ENCODE measurements around the gene SEC16B.

SEC16B gene

DNA sequence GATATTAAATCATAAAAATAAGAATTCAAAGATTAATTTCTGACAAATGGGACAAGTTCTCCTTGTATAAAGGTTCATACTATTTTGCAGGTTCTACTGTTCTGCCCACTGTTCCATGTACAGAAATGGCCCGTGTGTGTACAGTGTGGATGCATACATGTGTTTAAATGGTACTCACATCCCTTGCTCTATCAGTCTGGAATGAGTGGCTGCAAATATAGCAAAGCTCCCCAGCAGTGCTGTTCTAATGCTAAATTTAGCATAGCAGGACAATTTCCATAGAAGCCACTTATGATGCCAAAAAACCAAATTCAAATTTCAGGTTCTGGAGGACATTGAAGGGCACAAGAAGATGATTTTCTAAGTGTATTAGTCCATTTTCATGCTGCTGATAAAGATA, 9.4 kb upstream of the SEC16B start:
- no peak for DNase-seq (ENCODE audit: low read depth)

DNA sequence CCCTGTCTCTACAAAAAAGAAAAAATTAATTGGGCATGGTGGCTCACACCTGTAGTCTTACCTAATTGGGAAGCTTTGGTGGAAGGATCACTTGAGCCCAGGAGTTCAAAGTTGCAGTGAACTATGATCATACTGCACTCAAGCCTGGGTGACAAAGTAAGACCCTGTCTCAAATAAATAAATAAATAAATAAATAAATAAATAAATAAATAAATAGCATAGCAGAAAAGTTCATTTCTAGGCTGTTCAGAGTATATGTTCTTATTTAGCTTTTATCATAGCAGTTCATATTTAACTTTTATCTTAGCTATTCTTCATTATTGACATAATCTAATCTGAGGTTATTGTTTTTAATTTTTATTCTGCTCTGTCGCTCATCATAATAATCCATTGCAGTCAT, 8.7 kb upstream of the SEC16B start:
- no peak for DNase-seq (ENCODE audit: low read depth)

DNA sequence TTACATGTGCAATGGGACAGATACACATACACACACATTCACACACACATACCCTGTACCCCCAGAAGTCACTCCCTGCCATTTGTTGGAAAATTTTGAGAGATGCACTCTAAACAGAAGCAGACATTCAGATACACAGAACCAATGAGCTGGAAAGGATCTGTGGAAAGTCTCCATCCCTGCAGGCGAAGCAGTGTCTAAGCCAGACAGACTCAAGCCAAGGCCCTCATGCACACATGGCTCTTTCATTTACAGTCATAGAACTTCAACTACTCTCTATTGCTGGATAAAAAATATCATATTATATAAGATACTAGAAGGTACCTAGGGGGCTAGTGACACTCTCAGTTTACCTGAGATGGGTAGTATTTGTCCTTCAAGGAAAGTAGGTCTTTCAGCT, 7.3 kb upstream of the SEC16B start:
- no peak for DNase-seq (ENCODE audit: low read depth)

DNA sequence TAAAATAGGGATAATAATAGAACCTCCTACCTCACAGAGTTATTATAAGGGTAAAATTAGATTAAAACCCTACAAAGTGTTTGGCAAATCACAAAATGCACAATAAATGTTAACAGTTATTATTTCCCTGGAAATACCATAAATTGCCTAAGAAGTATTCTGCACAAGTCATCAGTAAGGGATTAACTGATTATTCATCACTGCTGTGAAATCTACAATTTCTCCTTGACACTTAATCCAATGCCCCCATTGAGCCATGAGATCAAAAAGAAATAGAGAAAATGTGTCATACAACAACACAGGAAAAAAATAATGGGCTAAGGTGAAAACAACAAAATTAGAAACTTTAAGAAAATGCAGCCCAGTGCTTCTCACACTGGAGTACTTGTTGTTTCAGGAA, 6.7 kb upstream of the SEC16B start:
- DNase-seq (ENCODE audit: low read depth) = no peak

GRCh38 chr1:177975588-177976495, 6.0 kb upstream of the SEC16B start:
- no peak for DNase-seq (ENCODE audit: low read depth)

- no peak for DNase-seq (ENCODE audit: low read depth)
Observed at GRCh38 chr1:177973585-177973984, 3.7 kb upstream of the SEC16B start.

DNA sequence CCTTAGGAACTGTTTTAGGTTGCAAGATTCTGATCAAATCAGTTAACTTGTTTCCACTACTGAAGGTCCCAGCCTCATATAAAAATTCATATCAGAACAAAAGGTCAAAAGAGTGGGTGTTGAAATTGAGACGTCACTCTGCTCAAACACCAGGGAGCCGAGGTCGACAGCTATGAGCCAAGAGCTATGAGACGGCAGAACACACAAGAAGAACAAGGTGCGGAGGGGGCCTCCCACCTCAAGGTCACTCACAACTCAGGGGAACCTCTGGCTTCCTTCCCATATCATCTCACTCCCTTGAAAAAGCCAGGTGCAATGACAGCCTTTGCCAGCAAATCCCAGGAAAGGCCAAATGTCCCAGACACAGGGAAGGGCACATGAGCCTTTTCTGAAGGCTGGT, 749 bp downstream of the SEC16B start:
- no peak for DNase-seq (ENCODE audit: low read depth)

DNA sequence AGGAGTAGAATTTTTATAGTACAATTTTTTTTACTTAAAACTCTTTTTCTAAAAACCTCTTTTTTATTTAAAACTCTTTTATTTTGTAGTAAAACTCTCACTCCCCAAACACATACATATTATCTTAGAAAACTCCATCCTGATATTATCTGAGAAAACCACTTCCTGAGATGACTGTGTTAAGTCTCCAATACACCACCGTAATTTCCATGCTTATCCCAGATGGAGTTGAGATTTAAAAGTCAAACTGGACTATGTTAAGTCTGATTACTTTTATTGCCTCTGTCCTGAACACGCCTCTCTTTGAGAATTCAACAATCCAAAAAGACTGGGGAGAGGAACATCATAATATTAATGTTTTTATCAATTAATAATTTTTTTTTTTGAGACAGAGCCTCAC, 3.7 kb downstream of the SEC16B start:
- DNase-seq (ENCODE audit: low read depth) = no peak

- no peak for DNase-seq (ENCODE audit: low read depth)
Observed at GRCh38 chr1:177965293-177965692, 4.6 kb downstream of the SEC16B start.

GRCh38 chr1:177964336-177964735, 5.5 kb downstream of the SEC16B start:
- DNase-seq (ENCODE audit: low read depth) = no peak

- DNase-seq (ENCODE audit: low read depth) = no peak
Observed at GRCh38 chr1:177960939-177961622, 8.8 kb downstream of the SEC16B start.

GRCh38 chr1:177959811-177960515, 9.9 kb downstream of the SEC16B start:
- DNase-seq (ENCODE audit: low read depth) = no peak

- DNase-seq (ENCODE audit: low read depth) = no peak
Observed at GRCh38 chr1:177958092-177958491, 11.8 kb downstream of the SEC16B start.

DNA sequence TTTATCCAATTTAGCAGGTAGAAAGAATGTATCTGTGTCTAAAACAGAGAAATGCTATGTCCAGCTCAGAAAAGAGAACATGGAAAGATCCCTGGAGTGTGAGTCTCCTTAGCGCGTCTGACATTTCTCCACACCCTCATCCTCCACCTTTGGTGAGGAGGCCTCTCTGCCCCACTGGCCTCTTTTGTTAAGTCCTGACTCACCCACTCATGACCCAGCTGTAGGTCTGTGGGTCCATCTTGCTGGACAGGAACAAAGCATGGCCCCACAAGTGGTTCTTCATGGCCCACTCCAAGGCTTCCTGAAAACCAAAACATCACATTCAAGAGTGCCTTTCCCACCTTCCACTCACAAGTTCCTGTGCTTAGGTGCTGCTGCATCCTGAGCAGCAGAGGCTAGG, 15.8 kb downstream of the SEC16B start:
- no peak for DNase-seq (ENCODE audit: low read depth)

DNA sequence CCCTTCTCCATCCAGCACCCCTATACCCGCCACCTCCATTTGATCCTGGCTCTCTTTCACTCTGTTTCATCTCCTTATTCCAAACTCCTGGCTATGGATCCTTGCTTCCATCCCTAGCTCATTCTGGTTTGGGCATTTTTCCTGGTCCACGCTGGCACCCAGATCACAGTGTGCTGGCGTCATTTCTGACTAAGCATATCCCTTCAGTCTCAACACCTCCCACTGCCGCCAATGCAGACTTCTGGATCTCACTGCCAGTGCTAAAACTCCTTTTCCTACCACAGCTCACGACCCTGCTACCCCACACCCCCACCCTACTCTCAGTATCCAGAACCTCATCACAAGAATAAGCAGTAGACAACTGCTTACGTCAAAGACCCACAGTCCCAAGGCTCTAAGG, 16.3 kb downstream of the SEC16B start:
- no peak for DNase-seq (ENCODE audit: low read depth)

- DNase-seq (ENCODE audit: low read depth) = no peak
Observed at GRCh38 chr1:177952691-177953090, 17.2 kb downstream of the SEC16B start.

DNA sequence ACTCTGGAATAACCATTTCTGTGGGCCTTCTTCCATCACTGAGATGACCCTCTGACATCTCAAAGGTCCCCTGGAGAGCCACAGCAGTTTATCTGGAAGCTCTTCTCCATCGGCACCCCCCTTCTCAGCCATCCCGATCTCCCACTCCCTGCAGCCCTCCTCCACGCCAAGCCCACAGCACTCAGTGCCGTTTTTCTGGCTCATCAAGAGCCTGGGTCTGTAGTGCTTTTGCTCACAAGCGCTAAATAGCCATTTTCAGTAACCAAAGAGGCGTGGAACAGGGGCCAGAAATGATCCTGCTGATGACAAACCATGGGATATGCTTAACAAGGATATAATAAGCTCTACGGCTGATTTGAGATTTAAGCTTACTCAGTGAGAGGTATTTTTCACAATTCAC, 17.6 kb downstream of the SEC16B start:
- DNase-seq (ENCODE audit: low read depth) = no peak

DNA sequence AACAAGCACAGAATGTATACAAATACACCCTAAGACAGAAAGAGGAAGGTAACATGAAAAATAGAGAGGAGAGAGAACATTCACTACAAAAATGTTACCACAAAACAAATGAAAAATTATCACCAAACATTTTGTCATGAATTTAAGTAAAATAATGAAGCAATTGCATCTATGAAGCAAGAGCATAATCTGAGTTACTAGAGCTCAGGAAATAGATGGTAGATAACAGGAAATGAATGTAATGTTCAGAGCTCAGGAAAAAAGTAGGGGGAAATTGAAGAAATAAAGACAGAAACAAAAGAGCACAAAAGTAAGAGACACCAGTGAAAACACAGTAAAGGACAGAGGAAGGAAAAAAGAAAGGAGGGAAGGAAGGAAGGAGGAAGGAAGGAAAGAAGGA, 19.4 kb downstream of the SEC16B start:
- no peak for DNase-seq (ENCODE audit: low read depth)

DNA sequence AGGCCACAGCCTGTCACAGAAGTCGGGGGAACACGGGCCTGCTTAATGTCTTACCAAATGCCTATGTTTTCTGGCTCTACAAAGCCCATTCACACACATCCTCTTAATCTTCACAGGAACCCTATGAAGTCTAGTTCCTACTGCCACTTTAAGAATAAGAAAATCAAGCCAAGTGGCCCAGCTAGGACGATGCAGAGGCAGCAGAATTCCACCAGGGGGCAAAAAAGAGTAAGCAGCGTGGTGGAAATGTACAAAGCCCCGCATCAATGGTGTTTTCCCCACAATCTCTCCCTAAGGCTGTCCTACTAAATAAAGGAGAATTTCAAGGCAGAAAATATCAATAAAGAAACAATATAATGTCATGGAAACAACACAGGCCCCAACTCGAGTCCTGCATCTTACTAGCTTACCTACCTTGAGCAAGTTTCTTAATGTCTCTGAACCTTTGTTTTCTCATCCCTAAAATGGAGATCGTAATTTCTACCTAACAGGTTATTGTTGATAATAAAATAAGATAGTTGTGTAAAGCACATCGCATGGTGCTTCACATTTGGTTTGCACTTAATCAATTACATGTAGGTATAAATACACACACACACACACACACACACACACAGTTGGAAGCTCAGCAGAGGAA, 21.4 kb downstream of the SEC16B start:
- DNase-seq (ENCODE audit: low read depth) = no peak

GRCh38 chr1:177947623-177948022, 22.2 kb downstream of the SEC16B start:
- no peak for DNase-seq (ENCODE audit: low read depth)

GRCh38 chr1:177945943-177946650, 23.8 kb downstream of the SEC16B start:
- DNase-seq (ENCODE audit: low read depth) = no peak
